ENCODE measurements around the gene THUMPD2.

- no peak for TF ChIP-seq POLR2AphosphoS5 (IDR thresholded peaks at IDR 0.05)
- TF ChIP-seq, protein P1, sequence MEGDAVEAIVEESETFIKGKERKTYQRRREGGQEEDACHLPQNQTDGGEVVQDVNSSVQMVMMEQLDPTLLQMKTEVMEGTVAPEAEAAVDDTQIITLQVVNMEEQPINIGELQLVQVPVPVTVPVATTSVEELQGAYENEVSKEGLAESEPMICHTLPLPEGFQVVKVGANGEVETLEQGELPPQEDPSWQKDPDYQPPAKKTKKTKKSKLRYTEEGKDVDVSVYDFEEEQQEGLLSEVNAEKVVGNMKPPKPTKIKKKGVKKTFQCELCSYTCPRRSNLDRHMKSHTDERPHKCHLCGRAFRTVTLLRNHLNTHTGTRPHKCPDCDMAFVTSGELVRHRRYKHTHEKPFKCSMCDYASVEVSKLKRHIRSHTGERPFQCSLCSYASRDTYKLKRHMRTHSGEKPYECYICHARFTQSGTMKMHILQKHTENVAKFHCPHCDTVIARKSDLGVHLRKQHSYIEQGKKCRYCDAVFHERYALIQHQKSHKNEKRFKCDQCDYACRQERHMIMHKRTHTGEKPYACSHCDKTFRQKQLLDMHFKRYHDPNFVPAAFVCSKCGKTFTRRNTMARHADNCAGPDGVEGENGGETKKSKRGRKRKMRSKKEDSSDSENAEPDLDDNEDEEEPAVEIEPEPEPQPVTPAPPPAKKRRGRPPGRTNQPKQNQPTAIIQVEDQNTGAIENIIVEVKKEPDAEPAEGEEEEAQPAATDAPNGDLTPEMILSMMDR (IDR thresholded peaks at IDR 0.05 in 8 of 11, conservative IDR thresholded peaks at IDR 0.05 in 3 of 11), result no peak
These were observed 42.4 kb downstream of the THUMPD2 start for GRCh38 chr2:39736640-39737039.

Measured in spleen (tissue), 7 donors.